ENCODE measurements around the gene EBLN1. TPM values are rescaled to one million over a fixed set of nuclear protein-coding genes. Genes with fewer than 3 reads are reported as not detected.
"Not testable (repeated sequence)": the region's sequence is repeated elsewhere in the genome, so short reads cannot be mapped to it uniquely, and the experiment has no call there.

EBLN1 gene
- total and polyA plus RNA-seq, 7 experiments from 2014 or later: not detected

- Mint-ChIP-seq H3K36me3 (no peaks in the 10 kb centered on the region), H3K9me3 (peaks cover 0 to 5% (median 0%) of the 10 kb centered on the region in 11 donors), H3K4me1 (peaks cover 0 to 17% (median 5%) of the 10 kb centered on the region in 7 donors), H3K27ac (no peak overlapping the region), H3K4me3 (no peak overlapping the region), H3K27me3 (peaks cover 0 to 16% (median 7%) of the 10 kb centered on the region in 5 donors)
- Histone ChIP-seq H3K27ac (ENCODE audit: low read depth, low read length) (no peak overlapping the region), H3K27me3 (ENCODE audit: control insufficient read depth in 2 of 2, insufficient read depth in 2 of 2, low read length in 2 of 2) (no peaks in the 10 kb centered on the region), H3K4me1 (ENCODE audit: control insufficient read depth in 2 of 2, insufficient read depth in 2 of 2, low read length in 2 of 2) (no peaks in the 10 kb centered on the region), H3K36me3 (ENCODE audit: control insufficient read depth in 2 of 3, insufficient read depth in 3 of 3, low read length in 3 of 3) (no peaks in the 10 kb centered on the region), H3K9me3 (ENCODE audit: control insufficient read depth in 2 of 3, low read length in 3 of 3) (no peaks in the 10 kb centered on the region), H3K4me3 (ENCODE audit: low read length) (no peak overlapping the region)
- ATAC-seq (no peak), DNase-seq (no peak)
- intact Hi-C loops (cut with micrococcal nuclease): loop anchor here (10.0 kb wide), 2 partner anchors 332 to 728 kb away; no protein-coding TSS in a partner anchor
- ChIA-PET POLR2A (no interaction called here), CTCF (no interaction called here)
These were observed 4.7 kb upstream of the EBLN1 start for GRCh38 chr10:22222236-22223190.

DNA sequence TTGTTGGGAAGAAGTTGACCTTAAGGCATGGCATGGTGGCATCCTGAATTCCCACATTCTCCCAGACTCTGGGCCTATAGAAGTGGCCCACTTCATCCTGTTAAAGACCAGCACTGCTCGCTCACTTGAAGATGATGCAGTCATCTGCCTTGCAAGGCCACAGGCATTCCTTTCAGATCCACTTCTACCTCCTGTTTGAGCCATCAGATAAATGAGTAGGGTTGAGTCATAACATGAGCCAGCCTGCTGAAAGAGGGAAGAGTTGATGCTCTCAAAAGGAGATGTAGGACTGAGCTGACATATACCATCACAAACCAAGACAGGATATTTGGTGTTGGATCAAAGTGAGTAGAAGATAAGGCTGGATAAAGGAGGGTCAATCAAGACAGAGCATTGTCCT is 1.5 kb upstream of the EBLN1 start:
- H3K4me1 ChIP-seq (ENCODE audit: control insufficient read depth in 2 of 2, insufficient read depth in 2 of 2, low read length in 2 of 2): no peaks in the 10 kb centered on the region
- peaks cover 0 to 5% (median 0%) of the 10 kb centered on the region in 11 donors for H3K9me3 Mint-ChIP-seq
- no peak overlapping the region for H3K27ac Mint-ChIP-seq
- no peak for ATAC-seq
- H3K27me3 ChIP-seq (ENCODE audit: control insufficient read depth in 2 of 2, insufficient read depth in 2 of 2, low read length in 2 of 2): no peaks in the 10 kb centered on the region
- POLR2A ChIA-PET: no interaction called here
- no peak for DNase-seq
- CTCF ChIA-PET: no interaction called here
- no peaks in the 10 kb centered on the region for H3K9me3 ChIP-seq (ENCODE audit: control insufficient read depth in 2 of 3, low read length in 3 of 3)
- H3K27me3 Mint-ChIP-seq: peaks cover 2 to 15% (median 7%) of the 10 kb centered on the region in 5 donors
- no peak overlapping the region for H3K4me3 Mint-ChIP-seq
- no peaks in the 10 kb centered on the region for H3K36me3 Mint-ChIP-seq
- peaks cover 0 to 15% (median 5%) of the 10 kb centered on the region in 7 donors for H3K4me1 Mint-ChIP-seq
- no peaks in the 10 kb centered on the region for H3K36me3 ChIP-seq (ENCODE audit: control insufficient read depth in 2 of 3, insufficient read depth in 3 of 3, low read length in 3 of 3)
- intact Hi-C loops (cut with micrococcal nuclease): no loop called here
- no peak overlapping the region for H3K27ac ChIP-seq (ENCODE audit: low read depth, low read length)
- H3K4me3 ChIP-seq (ENCODE audit: low read length): no peak overlapping the region

DNA sequence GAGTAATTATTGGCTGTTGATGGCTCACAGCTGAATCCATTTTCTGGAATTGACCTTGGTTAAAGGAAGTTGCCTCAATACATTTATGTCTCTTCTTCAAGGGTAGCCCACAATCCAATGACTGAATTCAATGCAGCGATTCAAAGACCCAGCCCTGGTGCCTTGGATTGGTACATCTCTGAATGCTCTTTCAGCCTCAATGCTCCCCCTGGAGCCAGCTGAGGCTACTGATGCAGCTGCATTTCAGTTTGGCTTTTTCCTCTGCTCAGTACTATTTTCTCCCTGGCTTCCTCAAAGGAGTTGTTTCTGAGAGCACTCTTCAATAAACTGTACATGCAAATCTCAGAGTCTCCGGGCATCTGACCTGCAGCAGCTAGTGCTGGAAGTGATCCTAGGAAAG is 633 bp upstream of the EBLN1 start:
- Mint-ChIP-seq H3K9me3 (peaks cover 0 to 5% (median 0%) of the 10 kb centered on the region in 11 donors), H3K4me1 (peaks cover 0 to 15% (median 5%) of the 10 kb centered on the region in 7 donors), H3K4me3 (no peak overlapping the region), H3K27ac (no peak overlapping the region), H3K36me3 (no peaks in the 10 kb centered on the region), H3K27me3 (peaks cover 6 to 15% (median 7%) of the 10 kb centered on the region in 5 donors)
- ChIA-PET CTCF (no interaction called here), POLR2A (no interaction called here)
- ATAC-seq: no peak
- intact Hi-C loops (cut with micrococcal nuclease): no loop called here
- Histone ChIP-seq H3K4me3 (ENCODE audit: low read length) (no peak overlapping the region), H3K36me3 (ENCODE audit: control insufficient read depth in 2 of 3, insufficient read depth in 3 of 3, low read length in 3 of 3) (no peaks in the 10 kb centered on the region), H3K4me1 (ENCODE audit: control insufficient read depth in 2 of 2, insufficient read depth in 2 of 2, low read length in 2 of 2) (no peaks in the 10 kb centered on the region), H3K27me3 (ENCODE audit: control insufficient read depth in 2 of 2, insufficient read depth in 2 of 2, low read length in 2 of 2) (no peaks in the 10 kb centered on the region), H3K27ac (ENCODE audit: low read depth, low read length) (no peak overlapping the region), H3K9me3 (ENCODE audit: control insufficient read depth in 2 of 3, low read length in 3 of 3) (no peaks in the 10 kb centered on the region)
- DNase-seq: no peak

GRCh38 chr10:22217084-22217483 is 731 bp downstream of the EBLN1 start:
- DNase-seq; ATAC-seq; H3K4me3 Mint-ChIP-seq; H3K4me3 ChIP-seq (ENCODE audit: low read length); H3K36me3 Mint-ChIP-seq; H3K36me3 ChIP-seq (ENCODE audit: control insufficient read depth in 2 of 3, insufficient read depth in 3 of 3, low read length in 3 of 3); H3K4me1 Mint-ChIP-seq; H3K9me3 ChIP-seq (ENCODE audit: control insufficient read depth in 2 of 3, low read length in 3 of 3); H3K4me1 ChIP-seq (ENCODE audit: control insufficient read depth in 2 of 2, insufficient read depth in 2 of 2, low read length in 2 of 2); H3K9me3 Mint-ChIP-seq; H3K27ac Mint-ChIP-seq; CTCF ChIA-PET; POLR2A ChIA-PET; H3K27ac ChIP-seq (ENCODE audit: low read depth, low read length); H3K27me3 ChIP-seq (ENCODE audit: control insufficient read depth in 2 of 2, insufficient read depth in 2 of 2, low read length in 2 of 2); intact Hi-C loops (cut with micrococcal nuclease): not testable (repeated sequence)
- H3K27me3 Mint-ChIP-seq: peaks cover 6 to 11% (median 7%) of the 10 kb centered on the region in 5 donors

GRCh38 chr10:22210267-22210666 is 7.5 kb downstream of the EBLN1 start:
- peaks cover 5 to 28% (median 16%) of the 10 kb centered on the region in 5 donors for H3K27me3 Mint-ChIP-seq
- CTCF ChIA-PET: no interaction called here
- POLR2A ChIA-PET: no interaction called here
- no peaks in the 10 kb centered on the region for H3K36me3 ChIP-seq (ENCODE audit: control insufficient read depth in 2 of 3, insufficient read depth in 3 of 3, low read length in 3 of 3)
- no peak overlapping the region for H3K4me3 ChIP-seq (ENCODE audit: low read length)
- no peak overlapping the region for H3K27ac Mint-ChIP-seq
- no peaks in the 10 kb centered on the region for H3K36me3 Mint-ChIP-seq
- no peaks in the 10 kb centered on the region for H3K9me3 ChIP-seq (ENCODE audit: control insufficient read depth in 2 of 3, low read length in 3 of 3)
- H3K27ac ChIP-seq (ENCODE audit: low read depth, low read length): no peak overlapping the region
- H3K9me3 Mint-ChIP-seq: peaks cover 0 to 2% (median 0%) of the 10 kb centered on the region in 11 donors
- H3K4me1 Mint-ChIP-seq: no peaks in the 10 kb centered on the region
- no peaks in the 10 kb centered on the region for H3K27me3 ChIP-seq (ENCODE audit: control insufficient read depth in 2 of 2, insufficient read depth in 2 of 2, low read length in 2 of 2)
- no peaks in the 10 kb centered on the region for H3K4me1 ChIP-seq (ENCODE audit: control insufficient read depth in 2 of 2, insufficient read depth in 2 of 2, low read length in 2 of 2)
- DNase-seq (no peak), ATAC-seq (no peak)
- intact Hi-C loops (cut with micrococcal nuclease): no loop called here
- no peak overlapping the region for H3K4me3 Mint-ChIP-seq

GRCh38 chr10:22193945-22194344 is 23.9 kb downstream of the EBLN1 start:
- no peaks in the 10 kb centered on the region for H3K4me1 ChIP-seq (ENCODE audit: control insufficient read depth in 2 of 2, insufficient read depth in 2 of 2, low read length in 2 of 2)
- Mint-ChIP-seq H3K27ac (no peak overlapping the region), H3K9me3 (no peaks in the 10 kb centered on the region), H3K27me3 (peaks cover 0 to 13% (median 3%) of the 10 kb centered on the region in 5 donors), H3K4me3 (no peak overlapping the region), H3K4me1 (no peaks in the 10 kb centered on the region), H3K36me3 (no peaks in the 10 kb centered on the region)
- no peaks in the 10 kb centered on the region for H3K9me3 ChIP-seq (ENCODE audit: control insufficient read depth in 2 of 3, low read length in 3 of 3)
- H3K36me3 ChIP-seq (ENCODE audit: control insufficient read depth in 2 of 3, insufficient read depth in 3 of 3, low read length in 3 of 3): no peaks in the 10 kb centered on the region
- ChIA-PET CTCF (no interaction called here), POLR2A (no interaction called here)
- no peak overlapping the region for H3K27ac ChIP-seq (ENCODE audit: low read depth, low read length)
- intact Hi-C loops (cut with micrococcal nuclease): loop anchor here in 1 of 2 donors (1.0 kb wide), 1 partner anchor 183 kb away; no protein-coding TSS in a partner anchor
- H3K4me3 ChIP-seq (ENCODE audit: low read length): no peak overlapping the region
- no peak for DNase-seq
- no peak for ATAC-seq
- H3K27me3 ChIP-seq (ENCODE audit: control insufficient read depth in 2 of 2, insufficient read depth in 2 of 2, low read length in 2 of 2): no peaks in the 10 kb centered on the region

DNA sequence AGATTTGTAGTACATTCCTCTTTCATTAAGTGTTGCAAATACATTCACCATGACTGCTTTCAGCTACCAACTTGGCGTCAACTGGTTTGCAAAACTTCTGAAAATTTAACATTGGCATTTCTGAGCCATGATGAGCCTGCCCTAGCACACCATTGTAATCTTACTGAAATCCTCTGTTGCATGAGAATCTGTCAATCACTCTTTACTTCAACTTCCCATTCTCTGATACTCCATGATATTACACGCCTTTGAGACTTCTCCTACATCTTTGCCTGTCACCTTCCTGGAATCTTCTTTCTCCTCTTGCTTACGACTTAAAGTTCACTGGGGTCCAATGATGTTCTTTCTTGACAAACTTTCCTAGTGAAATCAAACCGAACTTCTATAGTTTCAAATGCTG is 32.2 kb downstream of the EBLN1 start:
- Mint-ChIP-seq H3K27ac (no peak overlapping the region), H3K9me3 (peaks cover 0 to 6% (median 1%) of the 10 kb centered on the region in 11 donors), H3K4me1 (no peaks in the 10 kb centered on the region), H3K27me3 (peaks cover 24 to 46% (median 27%) of the 10 kb centered on the region in 5 donors), H3K4me3 (no peak overlapping the region), H3K36me3 (peaks cover 0 to 2% (median 0%) of the 10 kb centered on the region in 5 donors)
- CTCF ChIA-PET: no interaction called here
- H3K36me3 ChIP-seq (ENCODE audit: control insufficient read depth in 2 of 3, insufficient read depth in 3 of 3, low read length in 3 of 3): no peaks in the 10 kb centered on the region
- ATAC-seq: no peak
- no peaks in the 10 kb centered on the region for H3K27me3 ChIP-seq (ENCODE audit: control insufficient read depth in 2 of 2, insufficient read depth in 2 of 2, low read length in 2 of 2)
- H3K9me3 ChIP-seq (ENCODE audit: control insufficient read depth in 2 of 3, low read length in 3 of 3): no peaks in the 10 kb centered on the region
- POLR2A ChIA-PET: no interaction called here
- no peak overlapping the region for H3K4me3 ChIP-seq (ENCODE audit: low read length)
- DNase-seq: no peak
- intact Hi-C loops (cut with micrococcal nuclease): no loop called here
- no peak overlapping the region for H3K27ac ChIP-seq (ENCODE audit: low read depth, low read length)
- H3K4me1 ChIP-seq (ENCODE audit: control insufficient read depth in 2 of 2, insufficient read depth in 2 of 2, low read length in 2 of 2): no peaks in the 10 kb centered on the region

All from naive thymus-derived CD4-positive, alpha-beta T cell (primary cell).